Hepatocyte (in vitro differentiated cells): ENCODE data around the gene NUP50.

ENCODE experiments used
- EZH2 ChIP-seq: fragments of 200-600 bp; sonication (generic); IDR thresholded peaks from 2 replicates; pipeline ENCODE4 v1.6.1; 2016; ENCODE audit warnings: antibody characterized with exemption, mild to moderate bottlenecking, borderline replicate concordance
- TF ChIP-seq, protein P1 (sequence below): fragments of 200-600 bp; sonication (generic); IDR thresholded peaks from 2 replicates; pipeline ENCODE4 v1.5.1; 2016; ENCODE audit warnings: antibody characterized with exemption, mild to moderate bottlenecking; ENCODE audit not compliant: poor library complexity

DNA sequence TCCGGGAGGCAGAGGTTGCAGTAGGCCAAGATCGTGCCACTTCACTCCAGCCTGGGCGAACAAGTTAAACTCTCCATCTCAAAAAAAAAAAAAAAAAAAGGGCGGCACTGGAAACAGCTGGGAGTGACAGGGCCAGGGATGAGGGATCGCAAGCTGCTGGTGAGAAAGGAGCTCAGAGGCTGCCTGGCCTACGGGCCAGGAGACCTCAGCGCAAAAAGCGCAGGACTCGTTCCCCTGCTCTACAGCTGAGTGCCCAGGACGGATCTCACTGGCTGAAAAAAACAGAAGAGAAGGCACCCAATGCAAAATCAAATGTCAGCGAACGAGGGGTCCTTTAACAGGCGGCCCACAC, 650 bp upstream of the NUP50 start:
- no peak for TF ChIP-seq EZH2
- TF ChIP-seq, protein P1, sequence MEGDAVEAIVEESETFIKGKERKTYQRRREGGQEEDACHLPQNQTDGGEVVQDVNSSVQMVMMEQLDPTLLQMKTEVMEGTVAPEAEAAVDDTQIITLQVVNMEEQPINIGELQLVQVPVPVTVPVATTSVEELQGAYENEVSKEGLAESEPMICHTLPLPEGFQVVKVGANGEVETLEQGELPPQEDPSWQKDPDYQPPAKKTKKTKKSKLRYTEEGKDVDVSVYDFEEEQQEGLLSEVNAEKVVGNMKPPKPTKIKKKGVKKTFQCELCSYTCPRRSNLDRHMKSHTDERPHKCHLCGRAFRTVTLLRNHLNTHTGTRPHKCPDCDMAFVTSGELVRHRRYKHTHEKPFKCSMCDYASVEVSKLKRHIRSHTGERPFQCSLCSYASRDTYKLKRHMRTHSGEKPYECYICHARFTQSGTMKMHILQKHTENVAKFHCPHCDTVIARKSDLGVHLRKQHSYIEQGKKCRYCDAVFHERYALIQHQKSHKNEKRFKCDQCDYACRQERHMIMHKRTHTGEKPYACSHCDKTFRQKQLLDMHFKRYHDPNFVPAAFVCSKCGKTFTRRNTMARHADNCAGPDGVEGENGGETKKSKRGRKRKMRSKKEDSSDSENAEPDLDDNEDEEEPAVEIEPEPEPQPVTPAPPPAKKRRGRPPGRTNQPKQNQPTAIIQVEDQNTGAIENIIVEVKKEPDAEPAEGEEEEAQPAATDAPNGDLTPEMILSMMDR, result no peak
